Body of pancreas (tissue), 4 donors: ENCODE data around the gene CX3CL1.
"Not testable (repeated sequence)": the region's sequence is repeated elsewhere in the genome, so short reads cannot be mapped to it uniquely, and the experiment has no call there.

Source experiments
- POLR2A ChIP-seq, 3 donors: fragments of 450-650 bp; IDR thresholded peaks; one replicate each; pipeline ENCODE4 v1.6.1; 2016; ENCODE audit warnings: antibody characterized with exemption in 3 of 3, mild to moderate bottlenecking in 2 of 3
- TF ChIP-seq, protein P1 (sequence below), 7 experiments: fragments of 450-650 bp in 4 of 7; fragments of 200-600 bp in 3 of 7; sonication (generic) in 3 of 7; IDR thresholded peaks; one replicate each; pipeline ENCODE4 v1.5.1; 2016 to 2019; ENCODE audit warnings: antibody characterized with exemption in 7 of 7

DNA sequence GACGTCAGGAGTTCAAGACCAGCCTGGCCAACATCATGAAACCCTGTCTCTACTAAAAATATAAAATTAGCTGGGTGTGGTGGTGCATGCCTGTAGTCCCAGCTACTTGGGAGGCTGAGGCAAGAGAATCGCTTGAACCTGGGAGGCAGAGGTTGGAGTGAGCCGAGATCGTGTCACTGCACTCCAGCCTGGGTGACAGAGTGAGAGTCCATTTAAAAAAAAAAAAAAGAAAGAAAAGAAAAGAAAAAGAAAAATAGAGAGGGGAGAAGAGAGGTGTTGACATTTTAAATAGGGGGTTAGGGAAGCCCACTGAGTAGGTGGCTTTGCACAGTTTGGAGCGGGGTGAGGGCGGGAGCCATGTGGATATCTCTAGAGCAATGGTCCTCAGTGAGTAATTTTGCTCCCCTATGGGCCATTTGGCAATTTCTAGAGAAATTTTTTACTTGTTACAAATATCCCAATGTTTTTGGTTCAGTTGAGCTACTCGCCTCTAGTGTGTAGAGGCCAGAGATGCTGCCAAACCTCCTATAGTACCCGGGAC is 2.7 kb downstream of the CX3CL1 start:
- TF ChIP-seq, protein P1, sequence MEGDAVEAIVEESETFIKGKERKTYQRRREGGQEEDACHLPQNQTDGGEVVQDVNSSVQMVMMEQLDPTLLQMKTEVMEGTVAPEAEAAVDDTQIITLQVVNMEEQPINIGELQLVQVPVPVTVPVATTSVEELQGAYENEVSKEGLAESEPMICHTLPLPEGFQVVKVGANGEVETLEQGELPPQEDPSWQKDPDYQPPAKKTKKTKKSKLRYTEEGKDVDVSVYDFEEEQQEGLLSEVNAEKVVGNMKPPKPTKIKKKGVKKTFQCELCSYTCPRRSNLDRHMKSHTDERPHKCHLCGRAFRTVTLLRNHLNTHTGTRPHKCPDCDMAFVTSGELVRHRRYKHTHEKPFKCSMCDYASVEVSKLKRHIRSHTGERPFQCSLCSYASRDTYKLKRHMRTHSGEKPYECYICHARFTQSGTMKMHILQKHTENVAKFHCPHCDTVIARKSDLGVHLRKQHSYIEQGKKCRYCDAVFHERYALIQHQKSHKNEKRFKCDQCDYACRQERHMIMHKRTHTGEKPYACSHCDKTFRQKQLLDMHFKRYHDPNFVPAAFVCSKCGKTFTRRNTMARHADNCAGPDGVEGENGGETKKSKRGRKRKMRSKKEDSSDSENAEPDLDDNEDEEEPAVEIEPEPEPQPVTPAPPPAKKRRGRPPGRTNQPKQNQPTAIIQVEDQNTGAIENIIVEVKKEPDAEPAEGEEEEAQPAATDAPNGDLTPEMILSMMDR (IDR thresholded peaks at IDR 0.05): not testable (repeated sequence)
- TF ChIP-seq POLR2A (IDR thresholded peaks at IDR 0.05): not testable (repeated sequence)
